Fibroblast of mammary gland (primary cell): ENCODE measurements around the gene THNSL1.

ENCODE experiments used
- DNase-seq: peaks from one replicate; pipeline ENCODE4 v3.0.0-alpha.2; 2010; ENCODE audit warnings: low read depth
- H3K4me3 ChIP-seq: 2 replicates; pipeline ENCODE4 v1.5.1; 2011; ENCODE audit warnings: low read depth, mild to moderate bottlenecking, low read length, moderate library complexity; ENCODE audit not compliant: control insufficient read depth
- TF ChIP-seq, protein P1 (sequence below): conservative IDR thresholded peaks from 2 replicates; pipeline ENCODE4 v1.5.1; 2011; ENCODE audit warnings: low read depth, low read length, inconsistent platforms; ENCODE audit not compliant: control insufficient read depth, insufficient read depth

The THNSL1 gene

DNA sequence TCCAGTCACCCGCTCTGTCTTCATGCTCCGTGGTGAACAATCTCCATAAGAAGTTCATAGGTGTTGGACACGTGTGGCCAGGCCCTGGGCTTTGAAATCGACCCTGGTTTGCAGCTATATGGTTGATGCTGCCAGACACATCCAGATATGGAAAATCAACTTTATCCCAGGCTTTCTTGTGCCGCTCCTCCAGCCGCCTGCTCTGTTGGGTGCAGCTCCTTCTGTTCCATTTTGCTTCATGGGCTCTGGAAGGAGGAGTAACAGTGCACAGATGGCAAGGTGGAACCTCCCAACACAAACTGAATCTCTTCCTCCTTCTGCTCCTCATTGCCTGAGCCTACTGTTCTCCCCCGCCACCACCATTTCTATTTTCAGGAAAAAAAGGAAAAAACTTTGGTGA, 44.7 kb downstream of the THNSL1 start:
- DNase-seq = no peak
- TF ChIP-seq, protein P1, sequence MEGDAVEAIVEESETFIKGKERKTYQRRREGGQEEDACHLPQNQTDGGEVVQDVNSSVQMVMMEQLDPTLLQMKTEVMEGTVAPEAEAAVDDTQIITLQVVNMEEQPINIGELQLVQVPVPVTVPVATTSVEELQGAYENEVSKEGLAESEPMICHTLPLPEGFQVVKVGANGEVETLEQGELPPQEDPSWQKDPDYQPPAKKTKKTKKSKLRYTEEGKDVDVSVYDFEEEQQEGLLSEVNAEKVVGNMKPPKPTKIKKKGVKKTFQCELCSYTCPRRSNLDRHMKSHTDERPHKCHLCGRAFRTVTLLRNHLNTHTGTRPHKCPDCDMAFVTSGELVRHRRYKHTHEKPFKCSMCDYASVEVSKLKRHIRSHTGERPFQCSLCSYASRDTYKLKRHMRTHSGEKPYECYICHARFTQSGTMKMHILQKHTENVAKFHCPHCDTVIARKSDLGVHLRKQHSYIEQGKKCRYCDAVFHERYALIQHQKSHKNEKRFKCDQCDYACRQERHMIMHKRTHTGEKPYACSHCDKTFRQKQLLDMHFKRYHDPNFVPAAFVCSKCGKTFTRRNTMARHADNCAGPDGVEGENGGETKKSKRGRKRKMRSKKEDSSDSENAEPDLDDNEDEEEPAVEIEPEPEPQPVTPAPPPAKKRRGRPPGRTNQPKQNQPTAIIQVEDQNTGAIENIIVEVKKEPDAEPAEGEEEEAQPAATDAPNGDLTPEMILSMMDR = no peak

DNA sequence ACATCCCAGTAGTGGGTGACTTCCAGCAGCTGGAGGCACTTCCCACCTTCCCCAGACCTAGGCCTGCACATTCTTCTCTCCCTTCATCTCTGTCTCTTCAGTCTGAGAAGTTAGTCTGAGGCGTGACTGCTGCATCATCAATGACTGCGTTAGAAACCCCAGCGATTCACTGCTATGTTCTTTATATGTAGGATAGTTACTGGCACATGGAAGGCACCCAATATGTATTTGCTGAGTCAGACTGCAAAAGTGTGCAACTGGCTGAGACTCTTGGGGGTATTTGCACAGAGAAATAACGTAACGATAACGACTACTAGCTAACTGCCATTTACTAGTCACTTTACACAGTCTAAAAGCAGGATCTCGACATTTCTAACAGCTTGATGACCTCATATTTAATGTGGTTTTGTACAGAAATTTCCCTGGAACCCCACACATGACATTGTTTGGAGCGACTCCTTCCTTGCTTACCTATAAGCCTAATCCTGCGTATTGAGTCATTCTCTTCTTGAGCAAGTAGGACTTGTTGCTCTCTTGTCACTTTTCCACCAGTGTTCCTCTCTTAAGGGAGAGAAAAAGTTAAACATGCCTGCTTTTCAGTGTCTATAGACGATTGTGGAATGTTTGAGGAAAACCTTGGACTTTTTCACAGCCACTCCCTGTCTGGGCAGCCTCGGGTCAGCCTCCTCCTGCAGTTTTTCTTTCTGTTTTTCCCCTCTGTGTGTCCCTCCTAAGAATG, 45.5 kb downstream of the THNSL1 start:
- no peak overlapping the region for H3K4me3 ChIP-seq
- peak; percentile 33 for DNase-seq
- TF ChIP-seq, protein P1 = no peak

More for the DNA sequence above, 44.7 kb downstream of the THNSL1 start:
- H3K4me3 ChIP-seq = no peak overlapping the region

DNA sequence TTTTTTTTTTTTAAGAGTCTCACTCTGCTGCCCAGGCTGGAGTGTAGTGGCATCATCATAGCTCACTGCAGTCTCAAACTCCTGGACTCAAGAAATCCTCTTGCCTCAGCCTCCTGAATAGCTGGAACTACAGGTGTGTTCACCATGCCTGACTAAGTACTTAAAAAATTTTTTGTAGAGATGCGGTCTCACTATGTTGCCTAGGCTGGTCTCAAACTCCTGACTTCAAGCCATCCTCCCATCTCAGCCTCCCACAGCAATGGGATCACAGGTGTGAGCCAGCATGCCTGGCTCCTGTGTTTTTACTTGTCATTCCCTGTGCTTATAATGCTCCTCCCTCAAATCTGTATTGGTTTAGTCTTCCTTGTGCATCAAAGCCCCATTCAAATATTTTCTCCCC, 46.7 kb downstream of the THNSL1 start:
- no peak overlapping the region for H3K4me3 ChIP-seq
- TF ChIP-seq, protein P1 = no peak
- no peak for DNase-seq

DNA sequence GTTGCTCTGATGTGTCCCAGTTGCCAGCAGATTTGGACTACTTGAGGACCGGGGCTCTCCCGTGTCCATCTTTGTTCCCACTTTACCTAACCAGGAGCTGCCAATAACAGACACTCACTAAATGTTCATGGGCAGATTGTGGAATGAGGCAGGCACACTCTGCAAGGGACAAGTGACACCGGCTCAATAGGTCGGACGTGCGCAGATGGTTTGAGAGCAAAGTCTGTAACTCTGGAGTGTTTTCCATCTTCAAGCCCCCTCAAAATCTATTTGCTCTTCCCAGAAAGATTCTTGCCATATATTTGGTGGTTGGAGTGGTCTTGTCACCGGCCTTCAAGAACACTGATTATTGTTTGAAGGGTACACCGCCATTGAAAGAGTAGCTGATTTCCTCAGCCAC, 47.2 kb downstream of the THNSL1 start:
- TF ChIP-seq, protein P1 = no peak
- H3K4me3 ChIP-seq = no peak overlapping the region
- DNase-seq = no peak

DNA sequence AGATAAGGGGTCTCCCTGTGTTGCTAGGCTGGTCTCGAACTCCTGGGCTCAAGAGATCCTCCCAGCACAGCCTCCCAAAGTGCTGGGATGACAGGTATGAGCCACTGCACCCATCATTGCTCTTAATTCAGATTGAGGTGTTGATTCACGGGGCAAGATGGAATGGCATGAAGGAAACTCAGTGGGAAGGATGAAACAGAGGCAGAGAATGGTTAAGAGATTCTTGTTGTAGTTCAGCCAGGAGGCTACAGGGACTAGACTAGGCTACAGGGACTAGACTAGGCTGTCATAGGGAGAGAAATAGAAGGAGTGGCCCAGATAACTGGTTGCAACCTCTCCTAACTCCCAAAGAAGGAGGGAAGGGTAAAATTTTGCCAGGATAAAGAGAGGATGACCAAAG, 48.0 kb downstream of the THNSL1 start:
- no peak for DNase-seq
- TF ChIP-seq, protein P1 = no peak
- H3K4me3 ChIP-seq = no peak overlapping the region

DNA sequence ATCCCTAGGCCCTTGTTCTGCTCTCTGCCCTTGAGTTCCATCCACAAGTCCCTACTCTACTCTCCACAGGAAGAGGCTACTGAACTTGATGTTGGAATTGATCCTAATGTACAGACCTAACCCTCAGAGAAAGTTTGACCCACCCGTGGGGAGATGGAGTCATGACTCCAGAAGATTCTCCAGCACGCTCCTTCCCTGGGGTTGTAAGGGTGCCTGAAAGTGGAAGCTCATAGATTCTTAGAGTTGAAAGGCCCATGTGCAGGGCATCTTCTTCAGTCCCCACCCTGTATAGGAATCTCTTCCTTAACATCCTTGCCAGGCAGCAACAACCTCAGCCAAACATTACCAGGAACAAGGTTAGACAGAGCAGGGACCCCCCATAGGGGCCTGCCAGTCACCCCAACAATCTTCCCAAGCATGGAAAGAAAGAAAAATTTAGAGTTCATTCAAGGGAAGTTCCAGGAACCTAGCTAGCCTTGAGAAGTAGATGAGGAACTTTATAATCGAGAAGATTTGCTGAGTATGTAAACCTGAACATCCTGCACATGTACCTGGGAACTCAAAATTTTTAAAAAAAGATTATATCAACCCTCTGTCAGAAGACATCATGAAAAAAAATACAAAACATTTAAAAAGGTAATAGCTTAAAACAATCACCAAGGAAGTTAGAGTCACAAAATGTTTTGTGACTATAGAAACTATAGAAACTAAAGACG, 49.5 kb downstream of the THNSL1 start:
- no peak overlapping the region for H3K4me3 ChIP-seq
- no peak for DNase-seq
- TF ChIP-seq, protein P1 = no peak
